Gastroesophageal sphincter (tissue), 4 donors: ENCODE measurements around the gene ARHGEF10L. TPM values are rescaled to one million over a fixed set of nuclear protein-coding genes. Genes with fewer than 3 reads are reported as not detected.

Experiments
- ATAC-seq: fragments of 150-250 bp; one replicate; pipeline ENCODE4 v1.9.1; 2016; ENCODE audit warnings: mild to moderate bottlenecking, moderate library complexity
- H3K27ac ChIP-seq, 4 donors: fragments of 200-600 bp; sonication (generic) in 3 of 4; 1 replicate in 3 of 4; 2 replicates in 1 of 4; pipeline ENCODE4 v1.5.1; 2016 to 2019
- H3K27me3 ChIP-seq: fragments of 200-600 bp; sonication (generic); one replicate; pipeline ENCODE4 v1.5.1; 2019
- H3K36me3 ChIP-seq, 2 donors: fragments of 200-600 bp; sonication (generic); one replicate each; pipeline ENCODE4 v1.5.1; 2019; ENCODE audit warnings: control low read depth in 1 of 2
- H3K4me1 ChIP-seq, 3 donors: fragments of 200-600 bp; sonication (generic); 1 replicate in 2 of 3; 2 replicates in 1 of 3; pipeline ENCODE4 v1.5.1; 2016 to 2019; ENCODE audit warnings: control low read depth in 2 of 3
- H3K4me3 ChIP-seq, 2 donors: fragments of 200-600 bp; sonication (generic); one replicate each; pipeline ENCODE4 v1.5.1; 2019; ENCODE audit warnings: mild to moderate bottlenecking in 1 of 2, moderate library complexity in 1 of 2
- H3K9me3 ChIP-seq, 3 donors: fragments of 200-600 bp; sonication (generic); one replicate each; pipeline ENCODE4 v1.5.1; 2017 to 2019; ENCODE audit warnings: control low read depth in 2 of 3
- CTCF ChIP-seq, 4 experiments: fragments of 200-600 bp in 2 of 4; fragments of 450-650 bp in 2 of 4; sonication (generic) in 1 of 4; IDR thresholded peaks; one replicate each; pipeline ENCODE4 v1.5.1; 2017 to 2019; ENCODE audit warnings: antibody characterized with exemption in 4 of 4, mild to moderate bottlenecking in 2 of 4, moderate library complexity in 2 of 4
- EP300 ChIP-seq: sonication (generic); formaldehyde crosslinking; IDR thresholded peaks from one replicate; pipeline ENCODE4 v1.6.1; 2017; ENCODE audit warnings: antibody characterized with exemption, mild to moderate bottlenecking
- POLR2A ChIP-seq, 2 donors: fragments of 450-650 bp; IDR thresholded peaks; one replicate each; pipeline ENCODE4 v1.6.1; 2017; ENCODE audit warnings: antibody characterized with exemption in 2 of 2, mild to moderate bottlenecking in 2 of 2, moderate library complexity in 1 of 2
- POLR2AphosphoS5 ChIP-seq: sonication (generic); formaldehyde crosslinking; IDR thresholded peaks from one replicate; pipeline ENCODE4 v1.6.1; 2017; ENCODE audit warnings: antibody characterized with exemption
- WGBS, 2 donors: methylation state at CpG; one replicate each; pipeline ENCODE4 v1.1.5; 2018; ENCODE audit warnings: low coverage in 1 of 2; 5-methylcytosine and 5-hydroxymethylcytosine counted together
- total RNA-seq, 4 donors: library from RNA; depleted of rRNA; stranded (reverse); fragments of >200 nt; gene quantifications; one replicate each; pipeline ENCODE4 v1.1.0, GENCODE V29; 2016

Gene ARHGEF10L
- total RNA-seq, 4 donors from 2014 or later = 50.9 to 97.0 (median 80.3) TPM

GRCh38 chr1:17521946-17522612 lies 17.4 kb upstream of the ARHGEF10L start:
- ATAC-seq = no peak
- Histone ChIP-seq H3K9me3 (no peaks in the 10 kb centered on the region), H3K27me3 (no peaks in the 10 kb centered on the region), H3K4me3 (no peak overlapping the region), H3K27ac (no peak overlapping the region), H3K4me1 (peaks cover 2 to 13% (median 3%) of the 10 kb centered on the region in 3 donors), H3K36me3 (no peaks in the 10 kb centered on the region)
- 38 to 63% methylated on average over 3 to 7 of the region's 19 CpGs for WGBS, 2 donors
- TF ChIP-seq POLR2A (IDR thresholded peaks at IDR 0.05) (no peak), POLR2AphosphoS5 (no peak), EP300 (no peak), CTCF (IDR thresholded peaks at IDR 0.05) (no peak)

- WGBS, 2 donors = 60 to 96% methylated on average over 1 to 4 of the region's 7 CpGs
- no peak overlapping the region for H3K27ac ChIP-seq
- H3K36me3 ChIP-seq = no peaks in the 10 kb centered on the region
- no peak overlapping the region for H3K4me3 ChIP-seq
- H3K9me3 ChIP-seq = no peaks in the 10 kb centered on the region
- TF ChIP-seq POLR2A (IDR thresholded peaks at IDR 0.05) = no peak
- no peak for TF ChIP-seq POLR2AphosphoS5
- TF ChIP-seq CTCF (IDR thresholded peaks at IDR 0.05) = no peak
- TF ChIP-seq EP300 = no peak
- peaks cover 3 to 26% (median 7%) of the 10 kb centered on the region in 3 donors for H3K4me1 ChIP-seq
- no peaks in the 10 kb centered on the region for H3K27me3 ChIP-seq
- ATAC-seq = no peak
These were observed 16.0 kb upstream of the ARHGEF10L start for GRCh38 chr1:17523321-17524041.

DNA sequence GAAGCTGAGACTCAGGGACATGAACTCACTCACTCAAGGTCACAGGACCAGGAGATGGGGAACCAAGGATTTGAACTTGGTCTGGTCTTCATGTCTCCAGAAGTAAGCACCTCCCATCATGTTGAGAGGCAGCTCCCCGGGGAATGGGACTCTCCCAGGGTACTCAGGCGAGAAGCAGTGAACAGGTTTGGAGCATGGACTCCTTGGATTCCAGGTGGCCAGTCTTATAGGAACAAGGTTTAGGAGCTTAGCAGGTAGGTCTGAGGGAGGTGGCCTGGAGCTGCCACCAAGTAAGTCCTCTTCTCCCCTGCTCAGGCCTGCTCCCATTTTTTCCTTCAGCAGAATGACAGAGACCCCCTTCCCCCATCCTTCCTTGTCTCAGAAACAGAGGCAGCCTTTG lies 14.9 kb upstream of the ARHGEF10L start:
- H3K36me3 ChIP-seq = no peaks in the 10 kb centered on the region
- H3K4me3 ChIP-seq = no peak overlapping the region
- no peaks in the 10 kb centered on the region for H3K27me3 ChIP-seq
- ATAC-seq = no peak
- 94% methylated on average over 2 of the region's 2 CpGs; no CpG with 5 or more reads in 1 of the 2 donors for WGBS, 2 donors
- peaks cover 3 to 38% (median 7%) of the 10 kb centered on the region in 3 donors for H3K4me1 ChIP-seq
- no peaks in the 10 kb centered on the region for H3K9me3 ChIP-seq
- H3K27ac ChIP-seq = no peak overlapping the region
- TF ChIP-seq POLR2AphosphoS5 = no peak
- no peak for TF ChIP-seq EP300
- TF ChIP-seq POLR2A (IDR thresholded peaks at IDR 0.05) = no peak

GRCh38 chr1:17525996-17526686 lies 13.4 kb upstream of the ARHGEF10L start:
- WGBS, 2 donors = 30 to 33% methylated on average over 1 to 2 of the region's 4 CpGs
- Histone ChIP-seq H3K9me3 (no peaks in the 10 kb centered on the region), H3K4me3 (no peak overlapping the region), H3K4me1 (peaks cover 3 to 53% (median 7%) of the 10 kb centered on the region in 3 donors), H3K27me3 (no peaks in the 10 kb centered on the region), H3K27ac (peak overlapping the region; percentile 76 to 90 (median 86)), H3K36me3 (no peaks in the 10 kb centered on the region)
- TF ChIP-seq POLR2A (IDR thresholded peaks at IDR 0.05) (no peak), POLR2AphosphoS5 (no peak), EP300 (no peak)
- ATAC-seq = no peak

DNA sequence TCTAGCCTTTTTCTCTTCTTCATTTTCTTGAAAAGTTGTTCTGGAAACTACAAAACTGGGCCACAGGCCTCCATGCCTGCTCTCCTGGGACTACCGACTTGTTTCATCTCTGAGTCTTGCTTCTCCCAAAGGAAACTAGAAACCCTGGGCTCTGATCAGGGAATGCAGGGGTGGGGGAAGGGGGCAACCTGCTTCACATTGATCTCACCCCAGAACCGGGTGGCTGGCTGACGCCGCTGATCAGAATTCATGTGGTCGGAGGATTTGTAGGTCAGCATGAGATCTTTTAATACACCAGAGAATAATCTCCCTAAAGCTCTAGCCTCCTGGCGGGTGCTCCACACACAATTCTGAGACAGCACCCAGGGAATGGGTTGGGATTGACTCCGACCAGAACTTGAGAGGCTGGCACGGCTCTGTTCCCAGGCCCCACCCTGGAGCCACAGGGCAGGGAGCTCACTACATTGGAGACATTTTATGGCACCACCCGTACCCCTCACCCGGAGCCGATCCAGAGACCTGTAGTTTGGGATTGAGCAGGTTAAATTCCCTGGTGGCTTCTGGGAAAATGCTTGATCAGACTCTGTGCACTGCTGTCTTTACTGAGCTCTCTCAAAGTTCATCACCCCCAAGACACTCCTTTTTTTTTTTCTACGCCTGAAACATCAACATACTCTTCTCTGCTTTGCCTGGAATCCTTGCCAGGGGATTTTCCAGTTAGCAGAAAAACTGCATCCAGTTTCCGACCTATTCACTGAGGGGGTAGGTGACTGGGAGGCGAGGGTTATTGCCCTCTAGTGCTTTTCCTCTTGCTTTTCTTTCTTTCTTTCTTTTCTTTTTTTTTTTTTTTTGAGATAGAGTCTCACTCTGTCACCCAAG lies 12.2 kb upstream of the ARHGEF10L start:
- Histone ChIP-seq H3K9me3 (no peaks in the 10 kb centered on the region), H3K36me3 (no peaks in the 10 kb centered on the region), H3K4me1 (peaks cover 3 to 64% (median 11%) of the 10 kb centered on the region in 3 donors), H3K27me3 (no peaks in the 10 kb centered on the region), H3K4me3 (no peak overlapping the region), H3K27ac (peak overlapping the region; percentile 76 to 90 (median 86))
- WGBS, 2 donors = 17 to 18% methylated on average over 3 to 9 of the region's 14 CpGs
- peak; percentile 16 for ATAC-seq
- TF ChIP-seq POLR2AphosphoS5 (peak; percentile 50), EP300 (no peak)
